Measurements from ENCODE around the gene HEATR5B.

- no peak for TF ChIP-seq TAF1 (IDR thresholded peaks at IDR 0.05; ENCODE audit: borderline replicate concordance, low read depth, low read length)
- no peak for TF ChIP-seq CTCF (IDR thresholded peaks at IDR 0.05)
- no peak for TF ChIP-seq ELF1 (IDR thresholded peaks at IDR 0.05)
- no peak for TF ChIP-seq RXRA (IDR thresholded peaks at IDR 0.05; ENCODE audit: borderline replicate concordance, low read depth)
- TF ChIP-seq EP300 (IDR thresholded peaks at IDR 0.05; ENCODE audit: borderline replicate concordance in 1 of 2, low read depth in 1 of 2, low read length in 1 of 2), result no peak
- no peak for TF ChIP-seq RCOR1 (IDR thresholded peaks at IDR 0.05; ENCODE audit: low read length)
- no peak for TF ChIP-seq TCF12 (IDR thresholded peaks at IDR 0.05)
- TF ChIP-seq MXI1 (IDR thresholded peaks at IDR 0.05; ENCODE audit: low read depth, low read length), result no peak
- no peak for TF ChIP-seq YY1 (IDR thresholded peaks at IDR 0.05; ENCODE audit: low read depth)
- TF ChIP-seq, protein P1, sequence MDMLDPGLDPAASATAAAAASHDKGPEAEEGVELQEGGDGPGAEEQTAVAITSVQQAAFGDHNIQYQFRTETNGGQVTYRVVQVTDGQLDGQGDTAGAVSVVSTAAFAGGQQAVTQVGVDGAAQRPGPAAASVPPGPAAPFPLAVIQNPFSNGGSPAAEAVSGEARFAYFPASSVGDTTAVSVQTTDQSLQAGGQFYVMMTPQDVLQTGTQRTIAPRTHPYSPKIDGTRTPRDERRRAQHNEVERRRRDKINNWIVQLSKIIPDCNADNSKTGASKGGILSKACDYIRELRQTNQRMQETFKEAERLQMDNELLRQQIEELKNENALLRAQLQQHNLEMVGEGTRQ (IDR thresholded peaks at IDR 0.05; ENCODE audit: borderline replicate concordance, low read depth, low read length), result no peak
- TF ChIP-seq RAD21 (IDR thresholded peaks at IDR 0.05; ENCODE audit: low read length), result no peak
- no peak for TF ChIP-seq EZH2phosphoT487 (IDR thresholded peaks at IDR 0.05; ENCODE audit: borderline replicate concordance, low read depth)
- TF ChIP-seq POLR2AphosphoS5 (IDR thresholded peaks at IDR 0.05; ENCODE audit: low read depth, low read length), result no peak
- TF ChIP-seq REST (IDR thresholded peaks at IDR 0.05; ENCODE audit: low read depth, low read length), result no peak
These were observed 120.4 kb downstream of the HEATR5B start for GRCh38 chr2:36963734-36964133.

Measured in SK-N-SH (cell line).